Inferior parietal cortex (tissue), 1 donor: ENCODE data around the gene ZCCHC24.
"Not testable (repeated sequence)": the region's sequence is repeated elsewhere in the genome, so short reads cannot be mapped to it uniquely, and the experiment has no call there.

ENCODE experiments used
- DNase-seq: peaks from one replicate; pipeline ENCODE4 v3.0.0-alpha.2; 2016; ENCODE audit errors: extremely low spot score

Gene ZCCHC24

DNA sequence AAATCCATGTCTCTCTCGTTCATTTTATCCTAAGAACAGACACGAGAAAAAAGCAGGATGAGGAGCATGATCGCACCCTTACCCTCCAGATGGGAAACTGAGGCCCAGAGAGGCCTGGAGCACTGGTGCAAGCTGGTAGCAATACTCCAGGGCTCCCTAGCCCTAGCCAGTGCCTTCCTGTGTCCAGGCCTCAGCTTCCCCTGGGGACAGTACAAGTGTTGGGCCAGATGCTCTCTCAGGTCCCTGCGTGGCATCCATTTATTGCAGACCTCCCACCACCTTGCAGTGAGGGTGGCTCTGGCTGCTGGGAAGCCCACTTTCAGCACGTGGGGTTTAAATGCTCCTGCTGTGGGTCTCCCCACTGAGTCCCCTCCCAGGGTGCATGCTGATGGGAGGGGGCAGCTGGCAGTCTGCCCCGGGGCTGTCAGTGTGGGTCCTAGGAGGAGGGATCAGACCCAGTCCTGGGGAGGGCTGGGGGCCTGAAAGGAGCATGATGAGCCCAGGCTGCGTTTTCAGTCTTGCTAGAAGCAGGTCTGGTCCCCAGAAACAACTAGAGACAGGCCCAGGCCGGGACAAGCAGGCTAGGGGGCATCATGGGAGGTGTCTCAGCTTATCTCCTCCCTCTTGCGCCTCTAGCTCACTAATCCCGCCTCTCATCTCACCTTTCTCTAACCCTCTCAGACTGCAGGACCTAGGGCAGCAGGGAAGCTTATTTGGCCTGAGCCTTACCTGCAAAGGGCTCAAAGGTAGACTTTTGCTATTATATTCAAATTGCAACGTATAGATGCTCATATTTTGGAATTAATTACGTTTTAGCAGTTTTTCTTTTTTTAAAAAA lies 98.8 kb downstream of the ZCCHC24 start:
- DNase-seq, result no peak

DNA sequence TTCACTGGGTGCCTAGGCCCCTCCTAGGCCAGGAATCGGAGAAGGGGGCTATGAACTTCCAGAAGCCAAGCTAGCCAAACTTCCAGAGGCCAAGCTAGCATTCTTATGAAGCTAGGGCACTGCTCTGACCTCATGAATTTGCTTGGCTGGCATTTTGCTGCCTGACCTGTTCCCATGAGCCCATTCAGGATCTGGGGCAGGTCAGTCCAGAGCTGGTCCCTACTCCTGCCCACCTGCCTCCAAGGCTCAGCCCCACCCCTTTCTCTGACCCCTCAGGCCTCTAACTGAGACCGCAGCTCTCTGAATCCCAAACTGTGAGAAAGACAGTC lies 99.4 kb downstream of the ZCCHC24 start:
- no peak for DNase-seq

DNA sequence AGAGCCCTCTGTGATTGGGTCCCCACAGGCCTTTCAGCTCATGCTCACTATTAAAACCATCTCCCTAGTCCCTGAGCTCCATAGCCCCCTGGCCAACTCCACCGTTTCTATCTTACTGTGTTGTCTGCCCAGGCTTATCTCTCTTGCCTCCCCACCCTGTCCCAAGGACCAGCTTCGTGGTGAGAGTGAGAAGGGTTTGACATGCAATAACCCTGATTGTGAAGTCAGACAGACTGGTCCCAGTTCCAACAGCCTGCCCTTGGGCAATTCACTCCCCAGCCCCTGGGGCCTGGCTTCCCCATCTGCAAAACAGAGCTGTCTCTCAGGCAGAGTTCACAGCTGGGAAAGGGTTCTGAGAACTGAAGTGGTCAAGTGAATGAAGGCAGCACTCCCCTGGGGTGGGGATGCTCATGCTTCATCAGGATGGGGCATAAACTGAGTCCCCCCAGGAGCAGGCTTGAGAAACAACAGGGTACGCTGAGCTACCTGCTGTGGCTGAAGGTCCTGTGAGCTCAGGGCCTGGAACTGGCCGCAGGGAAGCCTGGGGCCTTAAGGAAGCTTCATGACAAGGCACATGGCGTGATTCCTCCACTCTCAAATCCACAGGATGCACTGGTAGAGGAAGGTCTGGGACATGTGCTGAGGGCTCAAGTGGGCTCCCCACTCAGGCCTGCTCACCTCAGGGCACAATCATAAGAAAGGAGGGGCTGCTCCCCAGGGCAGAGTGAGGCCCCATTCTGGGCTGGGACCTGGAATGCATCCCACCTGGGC lies 100.0 kb downstream of the ZCCHC24 start:
- no peak for DNase-seq

DNA sequence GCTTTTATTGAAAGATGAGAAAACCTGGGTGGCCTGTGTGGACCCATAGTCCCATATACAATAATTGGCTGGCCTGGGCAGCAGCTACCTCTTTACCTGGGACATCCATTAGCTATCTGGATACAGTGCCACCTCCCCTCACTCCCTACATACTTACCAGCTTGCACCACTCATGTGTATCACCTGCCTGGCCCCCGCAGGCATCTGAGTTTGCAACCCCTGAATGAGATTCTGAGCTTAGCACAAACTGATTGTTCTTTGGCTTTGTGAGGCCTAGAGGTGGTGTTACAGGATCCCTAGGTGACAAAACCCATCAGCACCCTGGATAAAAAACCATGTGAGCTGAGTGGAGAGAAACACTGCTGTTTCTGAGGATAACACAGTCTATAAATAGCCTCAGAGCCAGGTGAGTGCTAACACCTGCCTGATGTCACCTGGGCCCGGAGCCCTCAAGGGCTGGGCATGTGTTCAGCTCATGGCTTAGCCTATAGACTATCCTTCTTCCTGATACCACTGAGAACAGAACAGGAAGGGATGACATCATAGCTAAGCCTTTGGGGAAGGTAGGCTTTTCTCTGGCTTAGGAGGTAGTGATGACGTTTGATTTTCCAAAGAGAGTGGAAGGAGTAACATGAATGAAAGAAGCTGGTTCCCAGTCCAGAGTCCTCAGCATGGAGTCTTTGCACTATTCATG lies 100.8 kb downstream of the ZCCHC24 start:
- no peak for DNase-seq

DNA sequence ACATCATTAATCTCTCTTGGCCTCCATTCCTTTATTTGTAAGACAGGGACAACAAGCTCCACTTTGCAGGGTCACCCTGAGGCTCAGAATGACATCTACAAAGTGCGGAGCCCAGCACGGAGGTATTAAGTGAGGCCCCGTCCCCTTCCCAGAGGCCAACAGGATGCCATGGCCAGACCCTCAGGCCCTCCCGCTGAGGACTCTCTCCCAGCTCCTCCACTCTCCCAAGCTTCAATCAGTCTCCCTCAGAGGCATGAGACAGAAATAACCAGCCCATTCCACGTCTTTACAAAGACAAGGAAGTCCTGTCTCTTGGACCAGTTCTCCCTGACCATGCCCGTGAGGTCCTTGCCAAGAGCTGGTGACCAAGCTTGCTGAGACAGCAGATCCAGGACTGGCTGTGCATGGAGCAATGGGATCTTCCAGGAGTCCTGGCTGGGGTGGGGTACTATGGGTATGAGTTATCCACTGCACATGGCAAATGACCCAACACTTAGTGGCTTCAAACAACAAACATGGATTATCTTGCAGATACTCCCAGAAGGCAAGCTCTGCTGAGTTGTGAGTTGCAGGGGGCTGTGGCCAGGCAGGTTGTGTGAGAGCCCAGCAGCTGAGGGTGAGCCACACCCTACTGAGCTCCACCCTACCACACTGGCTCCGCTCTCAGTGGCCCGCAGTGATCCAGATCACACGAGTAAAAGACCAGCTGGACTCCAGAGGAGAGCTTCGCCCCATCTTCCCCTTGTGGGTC lies 102.4 kb downstream of the ZCCHC24 start:
- DNase-seq, result no peak

DNA sequence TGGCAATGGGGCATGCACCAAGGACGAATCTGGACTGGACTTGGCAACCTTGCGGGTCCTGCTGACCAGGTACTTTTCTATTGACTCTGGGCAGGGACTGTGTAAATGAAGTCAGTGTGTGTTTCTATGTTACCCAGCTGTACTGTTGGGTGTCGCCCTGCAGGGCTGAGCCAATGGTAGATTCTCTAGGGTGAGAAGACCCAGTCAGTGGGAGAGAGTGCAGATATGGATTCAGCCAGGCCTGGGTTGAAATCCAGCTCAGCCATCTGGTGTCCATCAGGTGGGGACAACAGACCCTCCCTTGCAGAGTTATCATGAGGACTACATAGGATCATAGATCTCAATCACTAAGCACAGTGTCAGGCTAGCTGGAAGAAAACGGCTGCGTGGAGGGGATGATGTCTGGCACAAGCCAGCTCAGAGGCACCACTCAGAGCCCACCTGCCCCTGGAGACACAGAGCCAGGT lies 103.1 kb downstream of the ZCCHC24 start:
- no peak for DNase-seq

DNA sequence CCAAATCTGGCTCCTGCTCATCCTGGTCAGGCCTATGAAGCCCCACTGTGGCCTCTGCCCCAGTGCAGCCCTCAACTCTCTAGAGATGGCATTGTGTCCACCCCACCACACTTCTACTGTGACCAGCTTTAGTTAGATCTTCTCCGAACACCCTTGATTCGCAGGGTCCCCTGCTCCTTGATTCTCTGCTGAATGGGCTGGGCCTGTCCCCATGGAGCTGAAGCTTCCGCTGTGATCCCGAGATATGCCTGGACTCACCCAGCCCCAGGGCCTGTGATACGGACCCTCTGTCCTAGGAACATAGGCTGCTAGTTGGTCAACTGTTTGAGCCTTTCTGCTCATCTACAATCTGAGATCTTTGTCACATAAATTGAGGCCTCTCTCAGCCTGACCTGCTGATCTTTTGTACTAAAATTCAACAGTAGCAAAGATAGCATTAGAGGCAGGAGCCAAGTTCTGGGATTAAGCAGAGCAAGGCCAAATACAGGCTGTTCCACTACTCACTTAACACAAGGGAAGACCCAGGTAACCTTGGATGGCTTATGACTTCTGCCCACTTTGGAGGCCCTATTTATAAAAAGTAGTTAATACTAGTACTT lies 104.7 kb downstream of the ZCCHC24 start:
- no peak for DNase-seq

DNA sequence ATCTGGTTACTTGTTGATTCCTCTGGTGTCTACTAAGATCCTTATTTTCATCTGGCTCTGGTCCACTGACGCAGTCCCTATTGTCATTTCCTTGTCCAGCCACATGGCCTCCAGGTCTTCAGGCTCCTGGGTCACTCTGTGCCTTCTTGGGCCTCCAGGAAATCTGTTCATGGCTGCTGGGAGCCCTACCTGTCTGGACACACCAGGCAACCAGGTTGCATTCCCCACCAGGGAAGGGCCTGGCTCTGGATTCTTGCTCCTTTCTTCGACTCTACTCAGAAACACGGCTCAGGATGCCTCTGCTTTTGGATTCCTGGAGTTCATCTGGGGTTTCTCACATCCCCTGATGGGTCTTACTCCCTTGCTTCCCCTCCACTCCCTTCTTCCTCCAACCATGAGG lies 106.2 kb downstream of the ZCCHC24 start:
- no peak for DNase-seq

DNA sequence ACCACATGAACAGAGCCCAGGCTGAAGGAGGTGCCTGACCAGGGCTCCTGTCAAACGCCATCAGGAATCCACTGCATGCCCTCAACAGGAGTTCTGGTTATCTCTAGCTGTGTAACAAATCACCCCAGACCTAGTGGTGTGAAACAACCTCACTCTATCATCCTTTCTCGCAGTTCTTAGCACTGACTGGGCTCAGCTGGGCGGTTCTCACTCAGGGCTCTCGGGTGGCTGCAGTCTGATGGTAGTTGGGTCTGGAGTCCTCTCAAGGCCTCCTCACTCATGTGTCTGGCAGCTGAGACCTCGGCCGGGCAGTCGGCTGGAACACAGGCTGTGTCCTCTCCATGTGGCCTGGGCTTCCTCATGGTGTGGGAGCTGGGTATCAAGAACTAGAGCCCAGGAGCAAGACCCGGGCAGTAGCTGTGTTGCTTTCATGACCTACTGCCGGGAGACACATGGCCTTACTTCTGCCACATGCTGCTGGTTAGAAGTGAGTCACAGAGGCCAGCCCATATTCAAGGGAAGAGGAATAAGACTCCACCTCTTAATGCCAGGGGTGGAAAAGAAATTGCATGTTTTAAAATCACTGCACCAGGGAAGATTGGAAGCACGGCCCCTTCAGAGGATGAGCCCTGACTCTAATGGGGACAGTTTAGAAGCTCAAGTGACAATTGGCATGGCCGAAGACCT lies 107.5 kb downstream of the ZCCHC24 start:
- not testable (repeated sequence) for DNase-seq

DNA sequence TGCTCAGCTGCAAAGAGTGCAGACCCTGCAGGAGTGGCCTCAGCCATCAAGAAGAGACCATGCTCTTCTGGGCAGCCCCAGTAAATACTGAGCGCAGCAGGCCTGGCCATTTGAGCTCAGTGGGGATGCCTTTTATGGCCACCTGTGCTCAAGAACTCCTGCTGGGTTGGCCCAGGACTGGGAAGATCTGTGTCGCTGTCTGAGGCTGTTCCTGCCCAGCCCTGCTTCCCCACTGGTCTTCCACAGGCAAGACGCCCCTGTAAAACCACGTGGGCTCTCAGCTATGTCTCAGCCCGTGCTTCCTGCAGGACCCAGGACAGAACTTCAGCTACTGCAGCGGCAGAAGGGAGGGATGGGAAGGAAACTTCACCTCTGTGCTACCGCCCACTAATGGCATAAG lies 108.7 kb downstream of the ZCCHC24 start:
- DNase-seq, result no peak

DNA sequence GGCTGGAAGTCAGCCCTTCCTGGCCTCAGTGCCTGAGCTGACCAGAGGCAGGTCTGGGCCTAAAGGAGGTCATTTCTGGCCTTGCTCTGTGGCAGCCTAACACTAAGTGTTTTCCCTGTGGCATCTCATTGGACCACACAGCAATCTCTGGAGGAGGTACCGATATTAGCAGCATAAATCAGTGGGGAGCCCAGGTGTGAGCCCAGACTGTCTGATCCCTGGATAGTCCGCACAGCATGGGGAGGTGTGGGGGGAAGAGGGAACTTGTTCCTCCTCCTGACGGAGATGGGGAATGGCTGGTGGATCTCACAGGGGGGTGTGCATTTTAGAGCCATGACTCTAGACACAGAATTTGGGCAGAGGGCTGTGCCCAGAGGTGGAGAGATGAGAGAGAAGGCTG lies 109.1 kb downstream of the ZCCHC24 start:
- no peak for DNase-seq

DNA sequence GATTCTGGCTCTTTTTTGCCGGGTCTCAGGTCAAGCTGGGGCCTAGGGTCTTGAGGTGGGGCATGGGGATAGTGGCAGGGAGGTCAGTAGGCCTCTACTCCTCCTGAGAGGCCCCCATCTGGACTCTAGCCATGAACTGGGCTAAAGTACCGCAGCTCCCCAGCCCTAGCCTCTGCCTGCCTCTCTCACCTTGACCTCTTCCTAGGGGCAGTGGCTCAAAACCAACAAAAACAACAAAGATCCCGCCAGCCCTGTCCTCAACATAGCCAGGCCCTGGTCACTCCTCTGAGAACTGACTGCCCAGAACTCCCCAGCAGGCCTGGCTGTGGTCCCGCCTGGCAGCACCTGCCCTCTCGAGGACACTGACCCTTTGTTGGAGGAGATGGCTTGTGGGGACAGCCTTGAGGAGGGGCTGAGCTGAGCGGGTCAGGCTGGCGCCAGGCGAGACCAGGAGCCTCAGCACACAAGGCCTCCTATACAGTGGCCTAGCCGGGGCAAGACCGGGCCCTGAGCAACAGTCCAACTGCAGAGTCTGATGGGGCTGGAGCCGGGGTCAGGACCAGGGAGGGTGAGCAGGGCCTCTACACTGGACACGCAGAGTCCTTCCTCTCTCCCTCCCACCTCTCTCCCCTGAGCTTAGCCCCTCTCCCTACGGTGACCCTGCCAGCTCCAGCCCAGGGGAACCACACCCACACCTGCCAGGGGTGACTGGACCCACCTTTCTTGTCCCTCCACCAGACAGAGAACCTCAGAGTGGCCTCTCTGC lies 109.8 kb downstream of the ZCCHC24 start:
- peak; percentile 86 for DNase-seq

DNA sequence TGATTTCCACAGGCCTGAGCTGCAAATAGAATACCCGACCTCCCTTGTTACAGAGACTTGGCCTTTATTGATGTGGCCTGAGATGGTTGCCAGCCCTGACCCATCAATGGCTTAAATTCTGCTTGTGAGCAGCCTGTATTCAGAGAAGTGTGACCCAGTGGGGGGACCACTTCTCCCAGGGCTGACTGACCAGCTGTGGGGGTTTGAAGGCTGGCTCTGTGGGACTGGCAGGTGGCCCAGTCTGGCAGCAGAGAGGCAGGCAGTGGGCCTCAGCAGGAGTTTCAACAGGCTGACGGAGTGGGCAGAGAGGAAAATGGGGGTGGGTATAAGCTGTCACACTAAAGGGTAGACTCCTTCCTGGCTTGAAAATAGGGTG lies 110.3 kb downstream of the ZCCHC24 start:
- DNase-seq, result peak; percentile 69

DNA sequence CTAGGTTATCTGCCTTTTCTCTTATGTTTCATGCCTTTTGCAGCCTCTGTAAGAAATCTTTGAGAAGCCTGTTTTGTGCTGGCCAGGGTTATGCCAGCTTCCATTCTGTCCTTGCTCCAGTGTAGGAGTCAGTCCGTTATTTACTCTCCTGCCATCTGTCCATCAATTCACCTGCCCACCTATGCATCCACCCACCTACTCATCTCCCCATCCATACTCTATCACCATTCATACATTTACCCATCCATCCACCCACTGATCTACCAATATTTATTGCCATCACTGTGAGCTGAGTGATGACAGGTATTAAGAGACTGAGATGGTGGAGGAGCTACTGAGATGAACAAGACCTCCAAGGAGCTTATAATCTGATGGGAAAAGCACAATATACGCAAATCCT lies 110.9 kb downstream of the ZCCHC24 start:
- no peak for DNase-seq

DNA sequence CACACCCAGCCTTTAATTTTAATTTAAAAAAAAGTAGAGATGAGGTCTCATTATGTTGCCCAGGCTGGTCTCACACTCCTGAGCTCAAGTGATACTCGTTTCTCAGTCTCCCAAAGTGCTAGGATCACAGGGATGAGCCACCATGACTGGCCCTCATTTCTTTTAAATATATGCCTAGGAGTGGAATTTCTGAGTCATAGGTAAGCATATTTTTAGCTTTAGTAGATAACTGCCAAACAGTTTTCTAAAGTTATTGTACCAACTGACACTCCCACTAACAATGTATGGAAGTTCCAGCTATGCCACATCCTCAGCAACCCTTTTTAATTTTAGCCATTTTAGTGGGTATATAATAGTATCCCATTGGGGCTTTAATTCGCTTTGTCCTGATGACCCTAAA lies 111.9 kb downstream of the ZCCHC24 start:
- DNase-seq, result no peak

DNA sequence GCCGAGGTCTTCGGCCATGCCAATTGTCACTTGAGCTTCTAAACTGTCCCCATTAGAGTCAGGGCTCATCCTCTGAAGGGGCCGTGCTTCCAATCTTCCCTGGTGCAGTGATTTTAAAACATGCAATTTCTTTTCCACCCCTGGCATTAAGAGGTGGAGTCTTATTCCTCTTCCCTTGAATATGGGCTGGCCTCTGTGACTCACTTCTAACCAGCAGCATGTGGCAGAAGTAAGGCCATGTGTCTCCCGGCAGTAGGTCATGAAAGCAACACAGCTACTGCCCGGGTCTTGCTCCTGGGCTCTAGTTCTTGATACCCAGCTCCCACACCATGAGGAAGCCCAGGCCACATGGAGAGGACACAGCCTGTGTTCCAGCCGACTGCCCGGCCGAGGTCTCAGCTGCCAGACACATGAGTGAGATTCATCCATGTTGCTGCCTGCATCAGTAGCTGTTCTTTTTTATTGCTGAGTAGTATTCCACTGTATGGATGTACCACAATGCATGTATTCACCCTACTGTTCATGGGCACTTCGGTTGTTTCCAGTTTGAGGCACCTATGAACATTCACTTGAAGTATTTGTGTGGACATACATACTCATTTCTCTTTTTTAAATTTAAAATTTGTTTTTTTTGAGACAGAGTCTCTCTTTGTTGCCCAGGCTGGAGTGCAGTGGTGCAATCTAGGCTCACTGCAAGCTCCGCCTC lies 112.7 kb downstream of the ZCCHC24 start:
- DNase-seq, result not testable (repeated sequence)
